BLaER1 (cell line): Measurements from ENCODE around the gene ZNF57.
"Not testable (repeated sequence)": the region's sequence is repeated elsewhere in the genome, so short reads cannot be mapped to it uniquely, and the experiment has no call there.

Source experiments
- H3K27ac ChIP-seq: shearing (Covaris generic); formaldehyde crosslinking; 2 replicates; pipeline ENCODE4 v1.8.1; 2022
- H3K27me3 ChIP-seq: shearing (Covaris generic); formaldehyde crosslinking; 2 replicates; pipeline ENCODE4 v1.8.1; 2022
- H3K36me3 ChIP-seq: shearing (Covaris generic); formaldehyde crosslinking; 2 replicates; pipeline ENCODE4 v1.8.1; 2022
- H3K4me1 ChIP-seq: shearing (Covaris generic); formaldehyde crosslinking; 2 replicates; pipeline ENCODE4 v1.8.1; 2022
- H3K4me2 ChIP-seq: shearing (Covaris generic); formaldehyde crosslinking; 2 replicates; pipeline ENCODE4 v1.8.1; 2022
- H3K4me3 ChIP-seq: shearing (Covaris generic); formaldehyde crosslinking; 2 replicates; pipeline ENCODE4 v1.8.1; 2022
- H3K9ac ChIP-seq: shearing (Covaris generic); formaldehyde crosslinking; 2 replicates; pipeline ENCODE4 v1.8.1; 2022
- H3K9me3 ChIP-seq: shearing (Covaris generic); formaldehyde crosslinking; 2 replicates; pipeline ENCODE4 v1.8.1; 2022
- H4K20me1 ChIP-seq: shearing (Covaris generic); formaldehyde crosslinking; 2 replicates; pipeline ENCODE4 v1.8.1; 2022
- Cebpa-rat ChIP-seq: shearing (Covaris generic); IDR thresholded peaks from 2 replicates; pipeline ENCODE4 v1.8.1; 2022

The ZNF57 gene

GRCh38 chr19:2867025-2867991 is 33.4 kb upstream of the ZNF57 start, which contains the start of gene ZNF556:
TSS of gene ZNF556 (plus strand) at chr19:2867335. CDS start at chr19:2867422, 87 bp downstream.
- Histone ChIP-seq H3K4me1 (peaks cover 43% of the 10 kb centered on the region), H3K27ac (peak within 1 kb of the TSS; percentile 30; the same call in 1 of the 2 replicates), H3K4me2 (peak within 1 kb of the TSS; percentile 68), H3K36me3 (no peaks in the 10 kb centered on the region), H4K20me1 (no peaks in the 10 kb centered on the region), H3K9me3 (peaks cover 72% of the 10 kb centered on the region), H3K9ac (no peak within 1 kb of the TSS), H3K27me3 (no peaks in the 10 kb centered on the region), H3K4me3 (no peak within 1 kb of the TSS)
- no peak for TF ChIP-seq Cebpa-rat

- no peak for TF ChIP-seq Cebpa-rat
- H3K4me1 ChIP-seq, result peaks cover 51% of the 10 kb centered on the region
- no peaks in the 10 kb centered on the region for H3K27me3 ChIP-seq
- peaks cover 72% of the 10 kb centered on the region for H3K9me3 ChIP-seq
- no peaks in the 10 kb centered on the region for H3K36me3 ChIP-seq
- H3K4me2 ChIP-seq, result no peak overlapping the region
- no peak overlapping the region for H3K4me3 ChIP-seq
- H3K27ac ChIP-seq, result no peak overlapping the region
- no peak overlapping the region for H3K9ac ChIP-seq
- no peaks in the 10 kb centered on the region for H4K20me1 ChIP-seq
These were observed 31.1 kb upstream of the ZNF57 start for GRCh38 chr19:2869618-2870017.

DNA sequence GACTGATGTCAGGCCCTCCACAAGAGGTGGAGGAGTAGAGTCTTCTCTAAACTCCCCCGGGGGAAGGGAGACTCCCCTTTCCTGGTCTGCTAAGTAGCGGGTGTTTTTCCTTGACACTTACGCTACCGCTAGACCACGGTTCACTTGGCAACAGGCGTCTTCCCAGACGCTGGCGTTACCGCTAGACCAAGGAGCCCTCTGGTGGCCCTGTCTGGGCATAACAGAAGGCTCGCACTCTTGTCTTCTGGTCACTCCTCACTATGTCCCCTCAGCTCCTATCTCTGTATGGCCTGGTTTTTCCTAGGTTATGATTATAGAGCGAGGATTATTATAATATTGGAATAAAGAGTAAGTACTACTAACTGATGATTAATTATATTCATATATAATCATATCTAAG is 28.6 kb upstream of the ZNF57 start:
- not testable (repeated sequence) for H3K27ac ChIP-seq, H3K27me3 ChIP-seq, H3K4me3 ChIP-seq, H3K36me3 ChIP-seq, H3K9ac ChIP-seq, H4K20me1 ChIP-seq
- H3K4me2 ChIP-seq, result peak overlapping the region; percentile 17; the same call in 1 of the 2 replicates
- H3K9me3 ChIP-seq, result peaks cover 89% of the 10 kb centered on the region
- peaks cover 28% of the 10 kb centered on the region for H3K4me1 ChIP-seq

DNA sequence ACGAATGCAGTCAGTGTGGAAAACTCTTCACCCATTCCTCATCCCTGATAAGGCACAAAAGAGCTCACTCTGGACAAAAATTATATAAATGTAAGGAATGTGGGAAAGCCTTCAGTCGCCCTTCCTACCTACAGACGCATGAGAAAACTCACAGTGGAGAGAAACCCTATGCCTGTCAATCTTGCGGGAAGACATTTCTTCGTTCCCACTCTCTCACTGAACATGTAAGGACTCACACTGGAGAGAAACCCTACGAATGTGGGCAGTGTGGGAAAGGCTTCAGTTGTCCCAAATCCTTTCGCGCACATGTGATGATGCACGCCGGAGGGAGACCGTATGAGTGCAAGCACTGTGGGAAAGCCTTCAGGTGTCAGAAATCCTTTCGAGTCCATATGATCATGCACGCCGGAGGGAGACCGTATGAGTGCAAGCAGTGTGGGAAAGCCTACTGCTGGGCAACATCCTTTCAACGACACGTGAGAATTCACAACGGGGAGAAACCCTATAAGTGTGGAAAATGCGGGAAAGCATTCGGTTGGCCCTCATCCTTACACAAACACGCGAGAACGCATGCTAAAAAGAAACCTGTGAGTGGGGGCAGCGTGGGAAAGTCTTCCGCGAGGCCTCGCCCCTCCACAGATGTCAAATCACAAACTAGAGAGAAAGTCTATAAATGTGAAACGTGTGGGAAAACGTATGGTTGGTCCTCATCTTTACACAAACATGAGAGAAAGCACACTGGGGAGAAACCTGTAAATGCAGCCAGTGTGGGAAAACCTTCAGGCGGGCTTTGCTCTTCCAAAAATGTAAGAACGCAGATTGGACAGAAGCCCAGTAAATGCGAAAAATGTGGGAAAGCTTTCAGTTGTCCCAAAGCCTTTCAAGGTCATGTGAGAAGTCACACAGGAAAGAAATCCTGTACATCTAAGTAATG is 23.1 kb upstream of the ZNF57 start:
- Histone ChIP-seq H3K27me3 (no peaks in the 10 kb centered on the region), H3K4me3 (peak overlapping the region; percentile 23; the same call in 1 of the 2 replicates), H4K20me1 (no peaks in the 10 kb centered on the region), H3K9ac (no peak overlapping the region), H3K27ac (no peak overlapping the region), H3K4me1 (peaks cover 10% of the 10 kb centered on the region; the same call in 1 of the 2 replicates), H3K4me2 (no peak overlapping the region), H3K9me3 (peaks cover 97% of the 10 kb centered on the region), H3K36me3 (no peaks in the 10 kb centered on the region)
- TF ChIP-seq Cebpa-rat, result no peak

GRCh38 chr19:2883686-2884439 is 16.9 kb upstream of the ZNF57 start:
- H3K9ac ChIP-seq, result no peak overlapping the region
- peaks cover 22% of the 10 kb centered on the region for H3K4me1 ChIP-seq
- no peak overlapping the region for H3K27ac ChIP-seq
- no peaks in the 10 kb centered on the region for H4K20me1 ChIP-seq
- no peak for TF ChIP-seq Cebpa-rat
- peaks cover 71% of the 10 kb centered on the region for H3K9me3 ChIP-seq
- no peak overlapping the region for H3K4me2 ChIP-seq
- no peaks in the 10 kb centered on the region for H3K27me3 ChIP-seq
- no peak overlapping the region for H3K4me3 ChIP-seq
- no peaks in the 10 kb centered on the region for H3K36me3 ChIP-seq

DNA sequence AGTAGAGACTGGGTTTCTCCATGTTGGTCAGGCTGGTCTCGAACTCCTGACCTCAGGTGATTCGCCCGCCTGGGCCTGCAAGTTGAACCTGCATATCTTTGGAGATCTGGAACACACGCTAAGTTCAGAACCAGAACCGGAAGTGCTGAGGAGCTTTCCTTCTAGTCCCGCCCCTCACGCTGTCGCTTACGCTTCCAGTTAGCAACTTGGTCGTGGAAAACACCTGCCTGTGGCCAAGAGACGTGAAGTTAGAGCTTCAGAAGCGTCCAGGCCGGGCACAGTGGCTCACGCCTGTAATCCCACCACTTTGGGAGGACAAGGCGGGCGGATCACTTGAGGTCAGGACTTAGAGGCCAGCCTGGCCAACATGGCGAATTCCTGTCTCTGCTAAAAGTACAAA is 15.0 kb upstream of the ZNF57 start:
- Histone ChIP-seq H4K20me1 (no peaks in the 10 kb centered on the region), H3K27me3 (no peaks in the 10 kb centered on the region), H3K27ac (peak overlapping the region; percentile 27; the same call in 1 of the 2 replicates), H3K36me3 (peaks cover 10% of the 10 kb centered on the region; the same call in 1 of the 2 replicates), H3K4me3 (no peak overlapping the region), H3K9ac (no peak overlapping the region), H3K9me3 (peaks cover 71% of the 10 kb centered on the region), H3K4me1 (peaks cover 34% of the 10 kb centered on the region), H3K4me2 (no peak overlapping the region)
- no peak for TF ChIP-seq Cebpa-rat

DNA sequence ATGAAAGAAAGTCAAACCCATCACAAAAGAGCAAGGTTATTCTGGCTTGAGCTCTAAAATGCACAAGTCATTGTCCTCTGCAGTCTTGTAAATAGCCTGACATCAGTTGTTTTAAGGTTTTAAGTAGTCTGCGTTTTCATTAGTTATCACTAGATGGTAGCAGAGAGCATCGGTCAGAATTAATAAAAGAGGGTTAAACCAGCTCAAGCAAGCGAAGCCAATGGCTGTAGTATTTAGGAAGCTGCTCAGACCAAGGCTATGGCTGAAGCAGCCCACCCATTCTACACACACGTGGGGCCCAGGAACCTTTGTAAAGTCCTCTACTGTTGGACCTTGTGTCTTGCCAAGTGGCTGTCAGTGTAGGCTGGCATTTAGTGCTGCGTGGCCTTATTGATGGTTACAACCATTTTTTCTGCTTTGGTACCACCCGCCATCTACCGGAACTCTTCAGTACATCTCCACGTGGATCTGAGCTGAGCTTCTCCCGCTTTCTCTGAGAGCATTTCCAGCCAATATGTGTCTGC is 13.3 kb upstream of the ZNF57 start:
- peak overlapping the region; percentile 89 for H3K4me2 ChIP-seq

GRCh38 chr19:2888731-2889224 is 11.9 kb upstream of the ZNF57 start:
- peak overlapping the region; percentile 91 for H3K9ac ChIP-seq
- peaks cover 70% of the 10 kb centered on the region for H3K9me3 ChIP-seq
- TF ChIP-seq Cebpa-rat, result no peak
- peaks cover 38% of the 10 kb centered on the region for H3K4me1 ChIP-seq
- H3K27ac ChIP-seq, result peak overlapping the region; percentile 100
- no peaks in the 10 kb centered on the region for H3K27me3 ChIP-seq
- H4K20me1 ChIP-seq, result no peaks in the 10 kb centered on the region
- H3K4me2 ChIP-seq, result peak overlapping the region; percentile 89
- H3K36me3 ChIP-seq, result peaks cover 37% of the 10 kb centered on the region
- H3K4me3 ChIP-seq, result peak overlapping the region; percentile 61

More for the DNA sequence above, 13.3 kb upstream of the ZNF57 start:
- no peaks in the 10 kb centered on the region for H4K20me1 ChIP-seq
- peaks cover 26% of the 10 kb centered on the region for H3K36me3 ChIP-seq
- no peaks in the 10 kb centered on the region for H3K27me3 ChIP-seq
- peak overlapping the region; percentile 91 for H3K9ac ChIP-seq
- H3K27ac ChIP-seq, result peak overlapping the region; percentile 100
- H3K4me3 ChIP-seq, result no peak overlapping the region; the same call in 1 of the 2 replicates
- H3K4me1 ChIP-seq, result peaks cover 38% of the 10 kb centered on the region
- peaks cover 71% of the 10 kb centered on the region for H3K9me3 ChIP-seq
- TF ChIP-seq Cebpa-rat, result no peak

DNA sequence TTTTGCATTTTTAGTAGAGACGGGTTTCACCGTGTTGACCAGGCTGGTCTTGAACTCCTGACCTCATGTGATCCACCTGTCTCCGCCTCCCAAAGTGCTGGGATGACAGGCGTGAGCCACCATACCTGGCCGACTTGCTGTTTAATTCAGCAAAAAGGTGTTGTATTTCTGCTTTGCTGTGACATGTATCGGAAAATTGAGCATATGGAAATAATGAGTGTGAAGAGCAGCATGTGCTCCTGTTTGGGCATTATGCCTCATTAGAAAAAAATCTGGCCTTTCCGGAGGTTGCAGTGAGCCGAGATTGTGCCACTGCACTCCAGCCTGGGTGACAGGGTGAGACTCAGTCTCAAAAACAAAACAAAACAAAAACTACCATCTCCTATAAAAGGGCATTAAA is 10.2 kb upstream of the ZNF57 start:
- H3K4me3 ChIP-seq, result peak overlapping the region; percentile 61
- peak overlapping the region; percentile 89 for H3K4me2 ChIP-seq
- H4K20me1 ChIP-seq, H3K27me3 ChIP-seq, H3K9ac ChIP-seq: not testable (repeated sequence)
- peaks cover 38% of the 10 kb centered on the region for H3K4me1 ChIP-seq
- peak overlapping the region; percentile 100 for H3K27ac ChIP-seq
- peaks cover 69% of the 10 kb centered on the region for H3K9me3 ChIP-seq
- H3K36me3 ChIP-seq, result peaks cover 46% of the 10 kb centered on the region
